Muscle of leg (tissue), 11 donors: Measurements from ENCODE around the gene ALDH9A1. TPM values are rescaled to one million over a fixed set of nuclear protein-coding genes. Genes with fewer than 3 reads are reported as not detected.

Experiments
- DNase-seq: peaks from one replicate; pipeline ENCODE4 v3.0.0; 2013
- H3K27ac ChIP-seq: one replicate; pipeline ENCODE4 v1.5.1; 2013; ENCODE audit warnings: mild to moderate bottlenecking, low read length, control low read depth
- H3K27me3 ChIP-seq: one replicate; pipeline ENCODE4 v1.6.1; 2013; ENCODE audit warnings: low read length; ENCODE audit not compliant: control insufficient read depth, insufficient read depth
- H3K36me3 ChIP-seq: one replicate; pipeline ENCODE4 v1.6.1; 2013; ENCODE audit warnings: low read length; ENCODE audit not compliant: control insufficient read depth, insufficient read depth
- H3K4me1 ChIP-seq: one replicate; pipeline ENCODE4 v1.6.1; 2013; ENCODE audit warnings: low read length; ENCODE audit not compliant: control insufficient read depth, insufficient read depth
- H3K4me3 ChIP-seq: one replicate; pipeline ENCODE4 v1.5.1; 2013; ENCODE audit warnings: low read length, control low read depth
- H3K9me3 ChIP-seq: replicated peaks from 2 replicates; pipeline ENCODE4 v1.6.1; 2013; ENCODE audit warnings: low read depth, low read length; ENCODE audit not compliant: control insufficient read depth
- WGBS: methylation state at CpG from one replicate; pipeline ENCODE4 v1.1.5; 2013; ENCODE audit warnings: missing lambda C conversion rate; ENCODE audit not compliant: insufficient coverage; 5-methylcytosine and 5-hydroxymethylcytosine counted together
- polyA plus RNA-seq, 8 donors: library from polyadenylated mRNA; unstranded; fragments of 120-200 nt; gene quantifications; one replicate each; pipeline versions ENCODE4 v1.2.1 to v1.2.3, GENCODE V29; 2013; ENCODE audit warnings: inconsistent platforms in 1 of 8, low replicate concordance in 1 of 8; ENCODE audit not compliant: insufficient read length in 8 of 8, insufficient read depth in 1 of 8
- total RNA-seq: library from RNA; stranded (reverse); fragments of 120-200 nt; gene quantifications from one replicate; pipeline ENCODE4 v1.2.4, GENCODE V29; 2013

The ALDH9A1 gene
- total and polyA plus RNA-seq, 9 donors: 37.1 to 55.2 (median 42.4) TPM

GRCh38 chr1:165629151-165629550 is 69.2 kb downstream of the ALDH9A1 start:
- H3K9me3 ChIP-seq: no peaks in the 10 kb centered on the region
- WGBS: no CpG with 5 or more reads among the region's 3 CpGs
- no peak for DNase-seq
- H3K4me1 ChIP-seq: peaks cover 12% of the 10 kb centered on the region
- H3K36me3 ChIP-seq: no peaks in the 10 kb centered on the region
- no peaks in the 10 kb centered on the region for H3K27me3 ChIP-seq
- H3K4me3 ChIP-seq: no peak overlapping the region
- H3K27ac ChIP-seq: no peak overlapping the region

DNA sequence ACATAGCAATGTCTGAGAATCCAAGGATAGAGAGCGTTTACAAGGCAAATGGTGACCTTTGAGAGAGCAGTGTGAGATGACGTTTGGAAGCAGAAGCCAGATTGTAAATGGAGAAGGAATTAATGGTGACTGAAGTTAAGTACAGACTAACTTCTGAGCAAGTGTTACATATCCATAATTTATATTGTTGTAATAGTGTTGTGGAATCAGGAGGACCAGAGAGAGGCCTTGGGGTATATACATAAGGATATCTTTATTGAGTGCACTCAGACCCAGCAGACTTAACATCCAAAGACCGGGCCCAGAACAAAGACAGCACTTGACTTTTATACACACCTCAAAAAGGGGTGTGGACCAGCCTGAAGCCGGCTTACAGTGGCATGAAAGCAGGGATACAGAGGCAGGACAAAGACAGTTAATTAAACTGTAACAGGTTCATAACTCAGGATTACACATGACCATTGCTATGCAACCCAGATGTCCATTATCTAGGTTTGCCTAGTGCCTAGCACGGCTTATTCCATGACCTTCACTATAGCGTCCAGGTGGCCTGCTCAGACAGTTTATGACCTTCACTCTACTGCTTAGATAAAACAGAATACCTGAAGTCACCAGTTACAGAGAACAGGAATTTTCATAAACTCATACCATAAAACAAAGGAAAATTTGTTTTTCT is 70.1 kb downstream of the ALDH9A1 start:
- H3K27ac ChIP-seq: no peak overlapping the region
- 73% methylated on average over 4 of the region's 6 CpGs for WGBS
- peaks cover 12% of the 10 kb centered on the region for H3K4me1 ChIP-seq
- H3K27me3 ChIP-seq: no peaks in the 10 kb centered on the region
- DNase-seq: no peak
- H3K9me3 ChIP-seq: no peaks in the 10 kb centered on the region
- H3K36me3 ChIP-seq: no peaks in the 10 kb centered on the region
- no peak overlapping the region for H3K4me3 ChIP-seq

- WGBS: 70% methylated on average over 4 of the region's 4 CpGs
Measured at GRCh38 chr1:165624441-165624840, 73.9 kb downstream of the ALDH9A1 start.

DNA sequence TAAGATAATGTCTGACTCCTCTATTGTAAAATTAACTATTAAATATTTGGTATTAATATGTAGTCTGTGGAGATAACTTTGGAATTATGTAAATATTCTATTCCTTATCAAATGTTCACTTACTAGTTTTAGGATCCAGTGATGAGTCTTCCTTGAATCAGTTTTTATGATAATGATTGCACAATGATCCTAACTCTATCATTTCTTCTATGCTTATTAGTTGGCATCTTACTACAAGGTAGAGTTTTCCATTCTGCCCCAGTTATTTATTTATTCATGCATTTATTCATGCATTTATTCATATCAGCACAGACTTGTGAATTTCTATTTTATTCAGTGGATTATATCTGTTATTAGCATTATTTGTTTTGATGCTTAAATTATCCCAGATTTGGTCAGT is 74.7 kb downstream of the ALDH9A1 start:
- Histone ChIP-seq H3K27ac (no peak overlapping the region), H3K4me1 (no peaks in the 10 kb centered on the region), H3K9me3 (no peaks in the 10 kb centered on the region), H3K4me3 (no peak overlapping the region), H3K27me3 (peaks cover 3% of the 10 kb centered on the region), H3K36me3 (no peaks in the 10 kb centered on the region)
- no peak for DNase-seq

More at GRCh38 chr1:165624441-165624840, 73.9 kb downstream of the ALDH9A1 start:
- Histone ChIP-seq H3K9me3 (no peaks in the 10 kb centered on the region), H3K4me1 (no peaks in the 10 kb centered on the region), H3K27ac (no peak overlapping the region), H3K4me3 (no peak overlapping the region), H3K27me3 (peaks cover 3% of the 10 kb centered on the region), H3K36me3 (no peaks in the 10 kb centered on the region)
- DNase-seq: no peak

GRCh38 chr1:165619647-165620151 is 78.7 kb downstream of the ALDH9A1 start:
- H3K27ac ChIP-seq: no peak overlapping the region
- H3K4me1 ChIP-seq: no peaks in the 10 kb centered on the region
- DNase-seq: no peak
- no peaks in the 10 kb centered on the region for H3K9me3 ChIP-seq
- peaks cover 8% of the 10 kb centered on the region for H3K27me3 ChIP-seq
- no peak overlapping the region for H3K4me3 ChIP-seq
- no peaks in the 10 kb centered on the region for H3K36me3 ChIP-seq
- WGBS: no CpG with 5 or more reads among the region's 1 CpG

DNA sequence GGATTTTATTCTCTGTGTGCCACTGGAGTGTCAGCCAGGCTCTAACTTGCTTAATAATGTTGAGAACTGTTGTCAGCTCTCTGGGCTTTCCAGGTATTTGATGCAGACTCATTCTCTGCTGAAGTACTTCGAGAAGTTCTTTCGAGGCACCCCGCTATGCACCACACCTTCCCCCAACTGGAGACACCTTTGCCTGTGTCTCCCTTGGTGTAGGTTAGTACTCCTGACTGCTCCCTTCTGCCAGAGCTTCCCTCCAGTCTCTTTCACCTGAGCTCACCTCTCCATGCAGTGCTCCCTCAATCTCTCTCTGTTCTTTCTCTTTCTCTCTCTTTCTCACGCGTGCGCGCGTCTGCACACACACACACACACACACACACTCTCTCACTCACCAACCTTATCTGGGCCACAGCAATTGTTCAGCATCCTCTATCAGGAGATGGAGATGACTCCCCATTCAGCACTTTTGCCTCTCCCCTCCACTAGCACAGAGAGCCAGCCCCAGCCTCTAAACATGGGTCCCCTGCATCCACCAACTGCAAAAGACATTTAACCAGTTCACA is 81.3 kb downstream of the ALDH9A1 start:
- H3K4me3 ChIP-seq: no peak overlapping the region
- H3K36me3 ChIP-seq: no peaks in the 10 kb centered on the region
- no peaks in the 10 kb centered on the region for H3K4me1 ChIP-seq
- H3K27ac ChIP-seq: no peak overlapping the region
- peaks cover 8% of the 10 kb centered on the region for H3K27me3 ChIP-seq
- H3K9me3 ChIP-seq: no peaks in the 10 kb centered on the region
- no peak for DNase-seq
- 78% methylated on average over 8 of the region's 8 CpGs for WGBS

DNA sequence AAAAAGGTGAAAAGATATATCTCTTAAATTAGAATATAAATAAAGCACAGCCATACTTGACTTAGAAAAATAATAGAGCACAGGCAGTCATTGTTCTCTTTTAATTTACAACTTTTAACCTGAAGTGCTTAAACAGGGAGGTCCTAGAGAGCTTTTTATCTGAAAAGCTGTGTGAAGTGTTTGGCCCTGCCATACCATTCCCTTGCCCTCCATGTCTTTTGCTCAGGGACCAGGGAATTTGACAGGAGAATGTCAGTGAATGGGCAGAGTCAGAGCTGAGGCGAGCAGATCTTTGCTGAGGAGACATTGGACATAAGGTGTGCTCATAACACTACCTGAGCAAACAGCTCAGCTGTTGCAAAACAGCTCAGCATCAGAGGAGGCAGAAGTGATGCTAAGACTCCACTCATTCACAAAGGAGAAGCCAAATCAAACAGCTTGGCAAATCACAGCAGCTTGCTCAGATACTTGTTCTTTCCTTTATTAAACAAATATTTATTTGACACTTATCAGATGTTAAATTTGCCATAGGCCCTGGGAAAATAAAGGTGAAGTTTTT is 82.2 kb downstream of the ALDH9A1 start:
- peaks cover 11% of the 10 kb centered on the region for H3K27me3 ChIP-seq
- no peak overlapping the region for H3K27ac ChIP-seq
- H3K4me3 ChIP-seq: no peak overlapping the region
- DNase-seq: no peak
- H3K4me1 ChIP-seq: no peaks in the 10 kb centered on the region
- no peaks in the 10 kb centered on the region for H3K36me3 ChIP-seq
- no CpG with 5 or more reads among the region's 1 CpG for WGBS
- no peaks in the 10 kb centered on the region for H3K9me3 ChIP-seq

Other genes with a start within 250 kb of the ALDH9A1 start
- 0.09 TPM for gene LRRC52, start 154.6 kb downstream of the ALDH9A1 start, total RNA-seq
- gene LRRC52, start 154.6 kb downstream of the ALDH9A1 start, polyA plus RNA-seq: under 1 TPM in 7 of 8 donors, not detected in 1; 0.10 to 0.45 (median 0.24) TPM
- 194 TPM for gene MGST3, start 67.3 kb downstream of the ALDH9A1 start, total RNA-seq
- gene MGST3, start 67.3 kb downstream of the ALDH9A1 start, polyA plus RNA-seq: 100 to 1,000 TPM; 133 to 182 (median 166) TPM
- 60.3 TPM for gene TMCO1, start 70.3 kb upstream of the ALDH9A1 start, total RNA-seq
- gene TMCO1, start 70.3 kb upstream of the ALDH9A1 start, polyA plus RNA-seq: 10 to 100 TPM; 53.3 to 72.6 (median 56.6) TPM
- gene UCK2, start 129.1 kb upstream of the ALDH9A1 start, total RNA-seq: 16.1 TPM
- gene UCK2, start 129.1 kb upstream of the ALDH9A1 start, polyA plus RNA-seq: 10 to 100 TPM; 16.1 to 21.8 (median 17.4) TPM